Measurements from ENCODE around the gene FRAS1.

FRAS1 gene

DNA sequence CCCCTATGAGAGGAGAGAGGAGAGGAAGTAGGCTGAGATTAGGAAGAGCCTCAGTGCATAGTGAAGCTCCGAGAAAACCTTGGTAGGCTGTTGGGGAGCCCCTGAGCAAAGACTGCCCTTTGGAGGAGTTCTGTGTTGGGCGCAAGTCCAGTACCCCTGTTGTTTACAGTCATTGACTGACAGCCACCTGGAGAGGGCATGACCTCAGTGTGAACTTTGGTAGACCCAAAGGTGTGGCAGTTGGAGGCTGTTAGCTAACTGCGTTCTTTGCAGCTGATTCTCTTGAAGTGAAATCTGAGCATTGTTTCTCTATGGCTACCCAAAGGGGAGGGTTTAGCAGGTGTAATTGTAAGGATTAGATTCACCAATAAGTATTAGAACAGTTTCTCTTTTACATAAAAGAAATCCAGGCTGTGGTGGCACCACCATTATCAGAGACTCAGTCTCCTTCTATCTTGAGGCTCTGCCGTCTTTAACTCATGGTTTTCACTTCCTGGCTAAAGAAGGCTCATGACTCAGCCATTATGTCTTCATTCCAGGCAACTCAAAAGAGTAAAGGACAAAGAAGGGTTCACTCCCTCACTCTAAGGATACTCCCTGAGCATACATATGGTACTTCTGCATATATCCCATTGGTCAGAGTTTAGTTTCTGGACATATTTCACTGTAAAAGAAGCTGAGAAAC, 527.9 kb downstream of the FRAS1 start:
- no peak for DNase-seq (ENCODE audit: low spot score)

DNA sequence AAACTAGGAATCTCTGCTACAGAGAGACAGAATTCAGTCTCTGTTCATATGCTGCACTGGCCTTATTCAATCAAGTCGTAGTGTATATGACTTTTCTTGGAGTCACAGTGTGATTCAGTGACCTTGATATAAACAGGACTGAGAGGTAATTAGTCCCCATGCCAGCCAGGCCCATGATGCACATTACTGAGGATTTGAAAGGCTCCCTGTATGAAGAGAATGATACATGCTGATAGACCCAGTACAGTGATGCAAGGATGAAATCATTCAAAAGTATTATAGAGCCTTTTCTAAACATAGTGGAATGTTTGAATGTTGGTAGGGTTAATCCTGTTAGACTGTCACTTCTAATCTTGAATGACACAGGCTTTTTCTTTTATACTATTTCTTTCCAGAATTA, 528.5 kb downstream of the FRAS1 start:
- DNase-seq (ENCODE audit: low spot score) = no peak

- no peak for DNase-seq (ENCODE audit: low spot score)
Observed at GRCh38 chr4:78588894-78589545, 531.9 kb downstream of the FRAS1 start.

DNA sequence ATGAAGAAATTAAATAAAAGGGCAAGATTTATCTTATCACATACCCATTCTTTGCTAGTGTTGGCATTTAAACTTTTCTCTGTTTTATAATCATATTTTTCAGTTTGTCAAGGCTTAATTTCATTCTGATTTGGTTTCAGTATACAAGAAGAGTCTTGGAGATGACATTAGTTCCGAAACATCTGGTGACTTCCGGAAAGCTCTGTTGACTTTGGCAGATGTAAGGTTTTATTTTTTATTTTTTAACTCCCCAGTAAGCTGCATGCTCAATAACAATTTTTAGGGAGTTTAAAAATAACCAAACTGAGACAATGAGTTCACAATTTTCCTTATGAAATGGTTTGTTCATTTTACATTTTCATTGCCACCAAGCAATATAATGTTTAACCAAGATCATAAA, 534.3 kb downstream of the FRAS1 start:
- DNase-seq (ENCODE audit: low spot score) = no peak

DNA sequence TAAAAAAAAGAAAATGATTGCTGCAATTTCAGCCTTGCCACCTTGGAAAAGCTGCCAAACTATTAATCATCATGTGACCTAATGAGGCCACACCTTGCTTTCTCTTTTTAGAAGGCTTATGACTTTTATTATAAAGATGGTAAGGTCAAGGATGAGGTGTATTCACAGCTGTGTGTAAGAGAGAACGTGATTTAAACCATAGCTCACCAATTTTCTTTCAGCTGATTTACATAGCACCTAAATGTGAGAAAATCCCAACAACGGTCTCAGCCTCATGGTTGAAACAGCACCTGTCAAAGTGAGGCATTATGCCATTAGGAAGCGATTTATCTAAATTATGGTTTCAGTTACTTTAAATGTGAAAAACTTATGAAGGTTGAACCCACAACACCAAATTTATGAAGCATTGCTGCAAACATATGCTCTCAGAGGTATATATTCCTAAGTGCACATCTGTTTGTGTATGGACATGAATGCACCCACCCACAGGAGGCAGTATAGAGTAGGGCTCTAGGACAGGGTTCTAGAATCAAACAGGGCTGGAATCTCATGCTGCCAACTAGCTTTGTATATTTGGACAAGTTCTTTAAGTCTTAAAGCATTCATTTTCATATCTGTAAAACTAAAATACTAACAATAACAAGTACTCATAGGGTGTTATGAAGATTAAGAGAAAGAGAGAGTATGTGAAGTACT, 535.1 kb downstream of the FRAS1 start:
- peak; percentile 5 for DNase-seq (ENCODE audit: low spot score)
